NK-92 treated with Interleukin-12 subunit alpha and Interleukin-12 subunit beta, amount 100 ng/mL, for 24 hours (cell line): ENCODE data around the gene MAPK11.

Experiments
- DNase-seq: peaks from one replicate; lab custom pipeline; 2025; lab: John Stamatoyannopoulos, UW

MAPK11 gene

GRCh38 chr22:50307890-50308596 is 37.9 kb upstream of the MAPK11 start:
- DNase-seq, result no peak

GRCh38 chr22:50306753-50307749 is 36.9 kb upstream of the MAPK11 start, which contains the start of gene PLXNB2:
Gene PLXNB2 (minus strand): TSS chr22:50307646. CDS start chr22:50290584, 17,062 bp downstream.
- no peak for DNase-seq

GRCh38 chr22:50305923-50306566 is 35.9 kb upstream of the MAPK11 start:
- DNase-seq, result no peak

GRCh38 chr22:50305393-50305922 is 35.3 kb upstream of the MAPK11 start:
- no peak for DNase-seq

GRCh38 chr22:50304528-50305392 is 34.6 kb upstream of the MAPK11 start:
- DNase-seq, result no peak

- DNase-seq, result no peak
Measured at GRCh38 chr22:50303848-50304527, 33.8 kb upstream of the MAPK11 start.

- no peak for DNase-seq
Measured at GRCh38 chr22:50303515-50303847, 33.3 kb upstream of the MAPK11 start.

GRCh38 chr22:50302564-50302963 is 32.4 kb upstream of the MAPK11 start:
- DNase-seq, result no peak

- no peak for DNase-seq
Measured at GRCh38 chr22:50302041-50302541, 31.9 kb upstream of the MAPK11 start.

GRCh38 chr22:50301581-50301991 is 31.4 kb upstream of the MAPK11 start:
- no peak for DNase-seq

GRCh38 chr22:50300620-50301257 is 30.6 kb upstream of the MAPK11 start:
- DNase-seq, result no peak

- no peak for DNase-seq
Measured at GRCh38 chr22:50299785-50300619, 29.8 kb upstream of the MAPK11 start.

GRCh38 chr22:50298937-50299784 is 29.0 kb upstream of the MAPK11 start:
- no peak for DNase-seq

- no peak for DNase-seq
Measured at GRCh38 chr22:50298266-50298637, 28.1 kb upstream of the MAPK11 start.

GRCh38 chr22:50297510-50298265 is 27.5 kb upstream of the MAPK11 start:
- no peak for DNase-seq

- DNase-seq, result no peak
Measured at GRCh38 chr22:50296658-50297490, 26.7 kb upstream of the MAPK11 start.

- DNase-seq, result no peak
Measured at GRCh38 chr22:50294319-50294656, 24.1 kb upstream of the MAPK11 start.
